GM18870 (cell line): ENCODE data around the gene ADAP1.

Experiments
- ATAC-seq: cut with Tn5 transposase; IDR thresholded peaks from one replicate; pipeline ENCODE4 v1.9.1; 2021; ENCODE audit warnings: moderate library complexity; ENCODE audit not compliant: unreplicated experiment

ADAP1 gene

GRCh38 chr7:867406-868188 lies 86.9 kb downstream of the ADAP1 start:
- no peak for ATAC-seq

DNA sequence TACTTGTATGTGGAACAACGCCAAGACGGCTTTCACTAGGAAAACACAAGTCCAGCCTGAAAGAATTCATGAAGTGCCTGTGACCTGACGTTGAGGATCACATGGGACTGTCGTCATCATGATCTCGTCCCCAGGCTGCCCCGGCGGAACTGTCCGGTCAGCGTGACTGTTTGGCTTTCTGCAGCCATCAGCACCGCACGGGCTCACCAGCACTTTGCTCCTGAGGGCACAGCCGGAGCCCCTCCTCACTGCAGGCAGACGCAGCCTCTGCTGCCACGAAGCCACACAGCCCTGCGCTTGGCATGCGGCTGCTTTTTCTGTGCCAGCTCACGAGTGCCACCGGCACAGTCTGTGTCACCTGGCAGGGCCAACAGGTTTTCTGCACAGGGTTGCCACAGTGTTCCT lies 87.5 kb downstream of the ADAP1 start:
- no peak for ATAC-seq

DNA sequence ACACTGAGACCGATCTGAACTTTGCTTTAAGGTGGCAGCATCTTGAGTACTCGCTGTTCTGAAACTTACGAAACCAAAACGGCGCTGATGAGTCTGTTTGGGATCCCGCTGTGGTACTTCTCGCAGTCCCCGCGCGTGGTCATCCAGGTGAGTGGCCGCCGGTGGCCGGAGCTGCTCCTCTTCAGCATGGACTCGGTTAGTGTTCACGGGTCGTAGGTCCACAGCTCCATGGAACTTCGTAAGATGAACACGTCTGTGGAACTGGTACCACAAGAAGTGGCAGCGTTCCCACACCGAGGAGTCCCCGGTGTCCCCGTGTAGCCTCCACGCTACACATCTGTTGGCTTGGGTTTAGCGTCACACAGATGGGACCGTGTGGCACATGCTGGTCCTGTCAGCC lies 88.6 kb downstream of the ADAP1 start:
- ATAC-seq = no peak

GRCh38 chr7:863106-863505 lies 91.4 kb downstream of the ADAP1 start:
- ATAC-seq = no peak

GRCh38 chr7:862157-862556 lies 92.3 kb downstream of the ADAP1 start:
- ATAC-seq = no peak

- no peak for ATAC-seq
These were observed 93.3 kb downstream of the ADAP1 start for GRCh38 chr7:861222-861621.

DNA sequence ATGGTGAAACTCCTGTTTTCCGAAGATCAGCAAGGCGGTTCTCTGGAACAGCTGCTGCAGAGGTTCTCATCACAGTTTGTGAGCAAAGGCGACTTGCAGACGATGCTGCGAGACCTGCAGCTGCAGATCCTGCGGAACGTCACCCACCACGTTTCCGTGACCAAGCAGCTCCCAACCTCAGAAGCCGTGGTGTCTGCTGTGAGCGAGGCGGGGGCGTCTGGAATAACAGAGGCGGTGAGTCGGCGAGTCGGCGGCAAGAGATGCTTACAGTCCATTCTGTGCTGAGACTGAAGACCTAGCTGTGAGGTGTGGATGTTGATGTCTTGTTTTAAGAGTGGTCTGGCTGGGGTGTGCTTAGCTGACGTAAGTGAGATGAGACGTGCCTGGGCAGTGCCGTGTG lies 94.3 kb downstream of the ADAP1 start:
- ATAC-seq = no peak

DNA sequence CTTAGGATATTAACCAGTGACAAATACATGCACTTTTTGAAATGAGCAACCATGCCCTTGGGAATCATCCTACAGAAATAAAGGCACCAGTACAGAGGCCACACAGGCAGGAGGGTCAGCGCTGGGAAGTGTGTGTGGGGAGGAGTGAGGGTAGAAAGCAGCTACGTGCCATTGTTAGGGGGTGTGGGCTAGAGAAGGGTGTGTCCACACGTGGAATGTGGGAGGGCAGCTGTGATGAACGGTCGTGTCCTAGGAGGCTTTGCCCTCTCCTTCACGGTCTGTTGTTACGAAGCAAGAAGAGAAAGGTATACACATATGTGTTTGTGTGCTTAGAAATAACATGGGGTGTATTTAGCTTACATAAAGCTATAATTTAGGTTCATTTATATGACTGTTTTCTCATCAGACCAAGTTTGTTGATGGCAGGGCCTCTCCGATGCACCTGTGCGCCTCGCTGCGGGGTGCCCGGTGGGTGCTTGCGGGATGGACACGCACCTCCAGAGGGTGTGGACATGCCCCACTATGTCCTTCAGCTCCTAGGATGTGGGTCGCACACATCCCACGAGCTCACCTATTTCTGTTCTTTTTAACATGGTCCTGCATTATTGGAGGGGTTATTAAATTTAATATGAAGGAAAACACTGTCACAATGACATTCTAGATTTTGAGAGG lies 95.0 kb downstream of the ADAP1 start:
- no peak for ATAC-seq

- no peak for ATAC-seq
These were observed 96.8 kb downstream of the ADAP1 start for GRCh38 chr7:857661-858060.

GRCh38 chr7:856444-857095 lies 97.9 kb downstream of the ADAP1 start:
- no peak for ATAC-seq

GRCh38 chr7:855686-856369 lies 98.7 kb downstream of the ADAP1 start:
- no peak for ATAC-seq

- ATAC-seq = no peak
These were observed 100.2 kb downstream of the ADAP1 start for GRCh38 chr7:854118-854775.

GRCh38 chr7:853366-854117 lies 100.9 kb downstream of the ADAP1 start:
- ATAC-seq = no peak

DNA sequence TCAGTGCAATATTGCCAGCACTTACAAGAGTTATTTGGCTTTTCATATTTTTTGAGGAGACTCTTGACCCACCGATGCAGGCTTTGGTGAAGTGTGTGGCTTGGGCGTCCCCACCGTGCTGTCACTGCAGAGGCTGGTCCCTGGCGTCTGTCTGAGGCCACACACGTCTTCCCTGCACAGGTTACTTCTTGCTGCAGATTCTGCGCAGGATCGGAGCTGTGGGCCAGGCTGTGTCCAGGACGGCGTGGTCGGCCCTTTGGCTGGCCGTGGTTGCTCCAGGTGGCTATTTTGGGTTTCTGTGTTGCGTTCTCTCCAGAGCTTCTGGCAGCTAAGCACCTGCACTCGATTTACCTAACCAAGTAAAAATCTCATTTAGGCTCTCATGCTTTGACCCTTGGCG lies 103.3 kb downstream of the ADAP1 start:
- ATAC-seq = no peak

DNA sequence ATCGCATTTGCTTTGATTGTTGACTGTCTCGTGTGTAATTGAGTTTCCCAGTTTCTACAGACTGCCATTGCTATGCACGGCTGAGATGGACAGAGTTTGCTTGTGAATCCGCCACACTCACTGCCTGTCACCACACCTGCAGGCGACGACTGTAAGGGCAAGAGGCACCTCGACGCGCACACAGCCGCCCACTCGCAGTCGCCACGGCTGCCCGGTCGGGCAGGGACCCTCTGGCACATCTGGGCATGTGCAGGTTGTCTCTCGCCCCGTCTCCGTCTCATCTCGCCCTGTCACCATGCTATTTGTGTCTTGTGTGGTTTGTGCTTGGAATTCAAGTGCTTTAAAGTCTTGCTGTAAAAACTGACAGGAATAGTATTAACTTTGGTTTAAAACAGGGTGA lies 104.7 kb downstream of the ADAP1 start:
- ATAC-seq = no peak

DNA sequence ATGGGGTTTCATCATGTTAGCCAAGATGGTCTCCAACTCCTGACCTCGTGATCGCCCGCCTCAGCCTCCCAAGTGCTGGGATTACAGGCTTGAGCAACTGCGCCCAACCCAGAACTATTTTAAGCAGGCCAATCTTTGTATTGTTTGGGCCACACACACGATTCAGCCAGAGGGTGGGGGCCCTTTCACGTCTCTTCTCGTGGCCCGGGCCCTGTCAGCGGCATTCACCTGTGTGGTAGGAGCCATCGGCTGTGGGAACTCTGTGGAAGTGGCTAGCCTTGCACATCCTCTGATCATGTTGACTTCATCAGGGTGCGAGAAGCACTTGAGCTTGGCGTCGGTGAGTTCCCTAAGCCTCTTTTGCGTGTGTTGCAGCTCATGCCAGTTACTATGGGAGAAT lies 105.3 kb downstream of the ADAP1 start:
- no peak for ATAC-seq
